Measurements from ENCODE around the gene ZNF212. TPM values are rescaled to one million over a fixed set of nuclear protein-coding genes. Genes with fewer than 3 reads are reported as not detected.
"Not testable (repeated sequence)": the region's sequence is repeated elsewhere in the genome, so short reads cannot be mapped to it uniquely, and the experiment has no call there.

The ZNF212 gene
- total and polyA plus RNA-seq, 12 donors, result 3.6 to 5.9 (median 4.8) TPM

- no peaks in the 10 kb centered on the region for H3K27me3 ChIP-seq
- DNase-seq (no peak), ATAC-seq (peak in 2 of 8 donors; percentile 6 to 19)
- H3K36me3 ChIP-seq, result peaks cover 0 to 54% (median 23%) of the 10 kb centered on the region in 9 donors
- intact Hi-C loops (cut with DNase I), result no loop called here
- 94 to 97% methylated on average over 22 of the region's 22 CpGs for WGBS, 2 donors
- H3K4me3 ChIP-seq, result no peak overlapping the region
- no peaks in the 10 kb centered on the region for H3K4me1 ChIP-seq
- TF ChIP-seq, protein P1, sequence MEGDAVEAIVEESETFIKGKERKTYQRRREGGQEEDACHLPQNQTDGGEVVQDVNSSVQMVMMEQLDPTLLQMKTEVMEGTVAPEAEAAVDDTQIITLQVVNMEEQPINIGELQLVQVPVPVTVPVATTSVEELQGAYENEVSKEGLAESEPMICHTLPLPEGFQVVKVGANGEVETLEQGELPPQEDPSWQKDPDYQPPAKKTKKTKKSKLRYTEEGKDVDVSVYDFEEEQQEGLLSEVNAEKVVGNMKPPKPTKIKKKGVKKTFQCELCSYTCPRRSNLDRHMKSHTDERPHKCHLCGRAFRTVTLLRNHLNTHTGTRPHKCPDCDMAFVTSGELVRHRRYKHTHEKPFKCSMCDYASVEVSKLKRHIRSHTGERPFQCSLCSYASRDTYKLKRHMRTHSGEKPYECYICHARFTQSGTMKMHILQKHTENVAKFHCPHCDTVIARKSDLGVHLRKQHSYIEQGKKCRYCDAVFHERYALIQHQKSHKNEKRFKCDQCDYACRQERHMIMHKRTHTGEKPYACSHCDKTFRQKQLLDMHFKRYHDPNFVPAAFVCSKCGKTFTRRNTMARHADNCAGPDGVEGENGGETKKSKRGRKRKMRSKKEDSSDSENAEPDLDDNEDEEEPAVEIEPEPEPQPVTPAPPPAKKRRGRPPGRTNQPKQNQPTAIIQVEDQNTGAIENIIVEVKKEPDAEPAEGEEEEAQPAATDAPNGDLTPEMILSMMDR (IDR thresholded peaks at IDR 0.05), result no peak
- no peak overlapping the region for H3K27ac ChIP-seq
- H3K9me3 ChIP-seq, result no peaks in the 10 kb centered on the region
Measured at GRCh38 chr7:149225656-149226055, 13.8 kb upstream of the ZNF212 start.

- intact Hi-C loops (cut with DNase I); H3K27me3 ChIP-seq; H3K27ac ChIP-seq; DNase-seq; H3K9me3 ChIP-seq; H3K4me3 ChIP-seq; H3K4me1 ChIP-seq; ATAC-seq: not testable (repeated sequence)
- peaks cover 0 to 47% (median 21%) of the 10 kb centered on the region in 9 donors for H3K36me3 ChIP-seq
- WGBS, 2 donors, result 92 to 94% methylated on average over 17 of the region's 17 CpGs
Measured at GRCh38 chr7:149226366-149226765, 13.1 kb upstream of the ZNF212 start.

DNA sequence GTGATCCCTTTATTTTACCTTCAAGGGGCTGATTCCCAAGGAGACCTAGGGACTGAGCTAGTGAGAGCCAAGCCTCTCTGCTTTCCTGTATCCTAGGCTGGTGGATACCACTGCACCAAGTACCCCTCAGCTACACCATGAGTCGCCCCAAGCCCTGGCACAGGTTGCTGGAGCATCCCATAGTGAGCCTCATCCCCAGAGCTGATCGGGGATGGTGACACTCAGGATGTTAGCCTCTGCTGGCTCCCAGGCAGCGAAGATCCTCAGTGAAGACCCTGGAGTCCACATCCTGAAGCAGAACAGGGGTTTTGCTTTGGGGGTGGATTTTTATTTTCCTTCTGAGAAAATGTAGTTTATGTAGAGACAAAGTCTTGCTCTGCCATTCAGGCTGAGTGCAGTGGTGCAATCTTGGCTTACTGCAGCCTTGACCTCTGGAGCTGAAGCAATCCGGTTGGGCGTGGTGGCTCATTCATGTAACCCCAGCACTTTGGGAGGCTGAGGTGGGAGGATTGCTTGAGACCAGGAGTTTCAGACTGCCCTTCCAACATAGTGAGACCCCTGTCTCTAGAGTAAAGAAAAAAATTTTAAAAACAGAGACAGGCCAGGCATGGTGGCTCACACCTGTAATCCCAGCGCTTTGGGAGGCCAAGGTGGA lies 12.5 kb upstream of the ZNF212 start:
- Histone ChIP-seq H3K27ac (no peak overlapping the region), H3K36me3 (peaks cover 0 to 41% (median 18%) of the 10 kb centered on the region in 9 donors), H3K27me3 (no peaks in the 10 kb centered on the region), H3K4me3 (no peak overlapping the region), H3K9me3 (no peaks in the 10 kb centered on the region), H3K4me1 (no peaks in the 10 kb centered on the region)
- WGBS, 2 donors, result 77 to 90% methylated on average over 6 of the region's 6 CpGs
- DNase-seq, result no peak
- intact Hi-C loops (cut with DNase I), result no loop called here
- TF ChIP-seq, protein P1 (IDR thresholded peaks at IDR 0.05), result no peak
- ATAC-seq, result peak in 1 of 8 donors; percentile 11

DNA sequence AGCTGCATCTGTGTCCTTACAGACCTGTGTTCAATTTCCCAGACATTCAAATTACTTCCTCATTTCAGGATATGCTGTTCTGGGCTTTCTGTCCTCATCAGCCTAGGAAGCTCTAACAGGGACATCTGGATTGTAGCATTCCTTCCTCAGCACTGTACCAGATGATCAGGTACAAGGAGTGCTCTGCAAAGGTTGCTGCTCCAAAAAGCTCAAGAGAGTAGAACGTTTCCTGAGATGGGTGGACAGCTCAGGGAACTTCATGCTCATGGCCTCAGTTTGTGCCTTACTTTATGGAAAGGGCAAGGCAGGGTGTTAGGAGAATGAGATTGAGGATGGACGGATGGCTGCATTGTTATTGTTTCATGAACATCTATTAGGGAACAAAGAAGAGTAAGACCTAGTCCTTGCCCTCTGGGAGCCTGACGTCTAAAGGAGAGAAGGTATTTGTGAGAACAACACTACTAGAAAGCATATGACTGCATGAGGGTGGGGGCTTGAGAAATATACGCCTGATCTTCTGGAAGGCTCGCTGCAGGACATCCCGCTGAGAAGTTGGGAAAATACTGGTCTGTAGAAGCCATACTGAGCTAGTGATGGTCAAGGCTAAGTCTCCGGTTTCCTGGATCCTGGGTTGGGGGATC lies 10.5 kb upstream of the ZNF212 start:
- H3K4me1 ChIP-seq, result no peaks in the 10 kb centered on the region
- TF ChIP-seq, protein P1 (IDR thresholded peaks at IDR 0.05), result no peak
- peaks cover 0 to 13% (median 0%) of the 10 kb centered on the region in 7 donors for H3K27me3 ChIP-seq
- H3K27ac ChIP-seq, result no peak overlapping the region
- no peaks in the 10 kb centered on the region for H3K9me3 ChIP-seq
- 65% methylated on average over 7 of the region's 7 CpGs for WGBS, 2 donors
- no peak overlapping the region for H3K4me3 ChIP-seq
- intact Hi-C loops (cut with DNase I), result no loop called here
- H3K36me3 ChIP-seq, result peaks cover 0 to 23% (median 13%) of the 10 kb centered on the region in 9 donors
- no peak for DNase-seq
- ATAC-seq, result peak in 2 of 8 donors; percentile 12

DNA sequence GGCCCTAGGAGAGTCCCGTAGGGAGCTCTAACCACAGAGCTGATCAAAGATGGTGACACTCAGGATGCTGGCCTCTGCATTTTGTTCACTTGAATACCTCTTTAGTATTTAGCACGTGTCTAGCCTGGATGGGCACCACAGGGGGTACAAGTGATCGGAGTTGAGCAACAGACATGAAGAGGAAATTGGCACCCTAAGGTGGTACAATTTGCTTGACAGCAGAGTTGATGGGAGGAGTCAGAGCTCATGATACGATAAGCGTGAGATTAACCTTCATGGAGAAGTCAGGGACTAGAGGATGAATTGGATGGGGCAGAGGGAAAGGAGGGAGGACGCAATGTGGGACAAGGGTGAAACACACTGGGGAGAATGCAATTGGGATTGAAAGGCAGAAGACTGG lies 9.9 kb upstream of the ZNF212 start:
- 67 to 70% methylated on average over 6 of the region's 6 CpGs for WGBS, 2 donors

More for the DNA sequence above, 9.9 kb upstream of the ZNF212 start:
- H3K9me3 ChIP-seq, result no peaks in the 10 kb centered on the region
- H3K36me3 ChIP-seq, result peaks cover 0 to 18% (median 9%) of the 10 kb centered on the region in 9 donors
- H3K27me3 ChIP-seq, result peaks cover 0 to 15% (median 0%) of the 10 kb centered on the region in 7 donors
- H3K4me1 ChIP-seq, result no peaks in the 10 kb centered on the region
- ATAC-seq (peak in 1 of 8 donors; percentile 23), DNase-seq (no peak)
- H3K4me3 ChIP-seq, result no peak overlapping the region
- H3K27ac ChIP-seq, result no peak overlapping the region
- intact Hi-C loops (cut with DNase I), result no loop called here
- TF ChIP-seq, protein P1 (IDR thresholded peaks at IDR 0.05), result no peak

Data from heart right ventricle (tissue), 16 donors.